Activated T-helper 17 cell treated with anti-CD3 and anti-CD28 coated beads, Interleukin-2, amount 50 U/mL, for 72 hours (primary cell): ENCODE data around the gene NRXN2. TPM values are rescaled to one million over a fixed set of nuclear protein-coding genes. Genes with fewer than 3 reads are reported as not detected.
"Not testable (repeated sequence)": the region's sequence is repeated elsewhere in the genome, so short reads cannot be mapped to it uniquely, and the experiment has no call there.

Source experiments
- ATAC-seq: fragments of 150-1000 bp; cut with Tn5 transposase; replicated peaks from 2 replicates; pipeline ENCODE4 v1.10.0; 2021; ENCODE audit warnings: mild to moderate bottlenecking, moderate library complexity
- H3K27ac Mint-ChIP-seq: one replicate; pipeline ENCODE4 v1.8.0; 2022; ENCODE audit warnings: mixed read lengths
- H3K27me3 Mint-ChIP-seq: one replicate; pipeline ENCODE4 v1.8.0; 2022; ENCODE audit warnings: mixed read lengths
- H3K36me3 Mint-ChIP-seq: one replicate; pipeline ENCODE4 v1.8.0; 2022; ENCODE audit warnings: low read depth, mild to moderate bottlenecking, mixed read lengths
- H3K4me1 Mint-ChIP-seq: one replicate; pipeline ENCODE4 v1.8.0; 2022; ENCODE audit warnings: mixed read lengths
- H3K4me3 Mint-ChIP-seq: one replicate; pipeline ENCODE4 v1.8.0; 2022; ENCODE audit warnings: mild to moderate bottlenecking, mixed read lengths
- H3K9me3 Mint-ChIP-seq: one replicate; pipeline ENCODE4 v1.8.0; 2022; ENCODE audit warnings: mixed read lengths
- total RNA-seq, 2 donors: library from RNA; stranded (reverse); gene quantifications; one replicate each; pipeline ENCODE4 v1.2.3, GENCODE V29; 2022

The NRXN2 gene
- total RNA-seq, 2 donors from 2014 or later = 0.11 to 1.2 TPM

- Mint-ChIP-seq H3K4me3 (no peak overlapping the region), H3K36me3 (no peaks in the 10 kb centered on the region), H3K9me3 (no peaks in the 10 kb centered on the region), H3K4me1 (no peaks in the 10 kb centered on the region), H3K27ac (no peak overlapping the region), H3K27me3 (peaks cover 51% of the 10 kb centered on the region)
- ATAC-seq = no peak
These were observed 46.8 kb downstream of the NRXN2 start for GRCh38 chr11:64676261-64676615.

- H3K36me3 Mint-ChIP-seq = no peaks in the 10 kb centered on the region
- no peak overlapping the region for H3K27ac Mint-ChIP-seq
- peak; percentile 11 for ATAC-seq
- no peaks in the 10 kb centered on the region for H3K9me3 Mint-ChIP-seq
- H3K4me1 Mint-ChIP-seq = no peaks in the 10 kb centered on the region
- H3K4me3 Mint-ChIP-seq = no peak overlapping the region
- H3K27me3 Mint-ChIP-seq = peaks cover 56% of the 10 kb centered on the region
These were observed 47.3 kb downstream of the NRXN2 start for GRCh38 chr11:64675450-64676260.

GRCh38 chr11:64674774-64675173, 48.2 kb downstream of the NRXN2 start:
- H3K27me3 Mint-ChIP-seq = peaks cover 51% of the 10 kb centered on the region
- H3K27ac Mint-ChIP-seq = no peak overlapping the region
- ATAC-seq = no peak
- H3K4me3 Mint-ChIP-seq = no peak overlapping the region
- no peaks in the 10 kb centered on the region for H3K36me3 Mint-ChIP-seq
- H3K9me3 Mint-ChIP-seq = no peaks in the 10 kb centered on the region
- H3K4me1 Mint-ChIP-seq = no peaks in the 10 kb centered on the region

GRCh38 chr11:64673279-64673678, 49.7 kb downstream of the NRXN2 start:
- no peaks in the 10 kb centered on the region for H3K9me3 Mint-ChIP-seq
- ATAC-seq = no peak
- no peaks in the 10 kb centered on the region for H3K36me3 Mint-ChIP-seq
- H3K27ac Mint-ChIP-seq = no peak overlapping the region
- H3K27me3 Mint-ChIP-seq = peaks cover 54% of the 10 kb centered on the region
- H3K4me3 Mint-ChIP-seq = no peak overlapping the region
- no peaks in the 10 kb centered on the region for H3K4me1 Mint-ChIP-seq

- no peak for ATAC-seq
These were observed 50.1 kb downstream of the NRXN2 start for GRCh38 chr11:64672875-64673274.

GRCh38 chr11:64670975-64671374, 52.0 kb downstream of the NRXN2 start:
- no peaks in the 10 kb centered on the region for H3K36me3 Mint-ChIP-seq
- ATAC-seq = no peak
- no peaks in the 10 kb centered on the region for H3K4me1 Mint-ChIP-seq
- H3K9me3 Mint-ChIP-seq = no peaks in the 10 kb centered on the region
- peaks cover 43% of the 10 kb centered on the region for H3K27me3 Mint-ChIP-seq
- no peak overlapping the region for H3K4me3 Mint-ChIP-seq
- H3K27ac Mint-ChIP-seq = no peak overlapping the region

More at GRCh38 chr11:64672875-64673274, 50.1 kb downstream of the NRXN2 start:
- H3K9me3 Mint-ChIP-seq = no peaks in the 10 kb centered on the region
- no peak overlapping the region for H3K4me3 Mint-ChIP-seq
- peaks cover 54% of the 10 kb centered on the region for H3K27me3 Mint-ChIP-seq
- H3K36me3 Mint-ChIP-seq = no peaks in the 10 kb centered on the region
- H3K27ac Mint-ChIP-seq = no peak overlapping the region
- H3K4me1 Mint-ChIP-seq = no peaks in the 10 kb centered on the region

GRCh38 chr11:64667154-64667745, 55.7 kb downstream of the NRXN2 start:
- no peaks in the 10 kb centered on the region for H3K9me3 Mint-ChIP-seq
- ATAC-seq = no peak
- H3K4me1 Mint-ChIP-seq = no peaks in the 10 kb centered on the region
- H3K27ac Mint-ChIP-seq = no peak overlapping the region
- no peaks in the 10 kb centered on the region for H3K36me3 Mint-ChIP-seq
- no peak overlapping the region for H3K4me3 Mint-ChIP-seq
- peaks cover 23% of the 10 kb centered on the region for H3K27me3 Mint-ChIP-seq

- no peak for ATAC-seq
- Mint-ChIP-seq H3K27ac (no peak overlapping the region), H3K4me1 (no peaks in the 10 kb centered on the region), H3K9me3 (no peaks in the 10 kb centered on the region), H3K4me3 (no peak overlapping the region), H3K27me3 (peaks cover 12% of the 10 kb centered on the region), H3K36me3 (no peaks in the 10 kb centered on the region)
These were observed 57.6 kb downstream of the NRXN2 start for GRCh38 chr11:64665411-64665821.

- H3K27me3 Mint-ChIP-seq, H3K27ac Mint-ChIP-seq, ATAC-seq, H3K9me3 Mint-ChIP-seq, H3K36me3 Mint-ChIP-seq, H3K4me1 Mint-ChIP-seq, H3K4me3 Mint-ChIP-seq: not testable (repeated sequence)
These were observed 58.6 kb downstream of the NRXN2 start for GRCh38 chr11:64664236-64664870.

GRCh38 chr11:64663656-64664055, 59.3 kb downstream of the NRXN2 start:
- ATAC-seq = no peak
- Mint-ChIP-seq H3K27ac (no peak overlapping the region), H3K4me1 (no peaks in the 10 kb centered on the region), H3K27me3 (peaks cover 6% of the 10 kb centered on the region), H3K36me3 (no peaks in the 10 kb centered on the region), H3K9me3 (no peaks in the 10 kb centered on the region), H3K4me3 (no peak overlapping the region)

GRCh38 chr11:64661614-64662013, 61.4 kb downstream of the NRXN2 start:
- Mint-ChIP-seq H3K4me3 (no peak overlapping the region), H3K36me3 (no peaks in the 10 kb centered on the region), H3K4me1 (no peaks in the 10 kb centered on the region), H3K27ac (no peak overlapping the region), H3K27me3 (no peaks in the 10 kb centered on the region), H3K9me3 (no peaks in the 10 kb centered on the region)
- ATAC-seq = no peak

- Mint-ChIP-seq H3K36me3 (no peaks in the 10 kb centered on the region), H3K9me3 (no peaks in the 10 kb centered on the region), H3K4me1 (no peaks in the 10 kb centered on the region), H3K4me3 (no peak overlapping the region), H3K27me3 (no peaks in the 10 kb centered on the region), H3K27ac (no peak overlapping the region)
- no peak for ATAC-seq
These were observed 61.9 kb downstream of the NRXN2 start for GRCh38 chr11:64661146-64661545.

GRCh38 chr11:64660706-64661105, 62.3 kb downstream of the NRXN2 start:
- Mint-ChIP-seq H3K4me1 (no peaks in the 10 kb centered on the region), H3K27ac (no peak overlapping the region)
- no peak for ATAC-seq

GRCh38 chr11:64660205-64660604, 62.8 kb downstream of the NRXN2 start:
- Mint-ChIP-seq H3K27me3 (peaks cover under 1% of the 10 kb centered on the region), H3K4me3 (no peak overlapping the region), H3K4me1 (no peaks in the 10 kb centered on the region), H3K9me3 (no peaks in the 10 kb centered on the region), H3K36me3 (no peaks in the 10 kb centered on the region), H3K27ac (no peak overlapping the region)
- no peak for ATAC-seq

More at GRCh38 chr11:64660706-64661105, 62.3 kb downstream of the NRXN2 start:
- H3K9me3 Mint-ChIP-seq = no peaks in the 10 kb centered on the region
- H3K4me3 Mint-ChIP-seq = no peak overlapping the region
- no peaks in the 10 kb centered on the region for H3K36me3 Mint-ChIP-seq
- H3K27me3 Mint-ChIP-seq = no peaks in the 10 kb centered on the region
